ENCODE results near the gene C1QL4.
"Not testable (repeated sequence)": the region's sequence is repeated elsewhere in the genome, so short reads cannot be mapped to it uniquely, and the experiment has no call there.

The C1QL4 gene

DNA sequence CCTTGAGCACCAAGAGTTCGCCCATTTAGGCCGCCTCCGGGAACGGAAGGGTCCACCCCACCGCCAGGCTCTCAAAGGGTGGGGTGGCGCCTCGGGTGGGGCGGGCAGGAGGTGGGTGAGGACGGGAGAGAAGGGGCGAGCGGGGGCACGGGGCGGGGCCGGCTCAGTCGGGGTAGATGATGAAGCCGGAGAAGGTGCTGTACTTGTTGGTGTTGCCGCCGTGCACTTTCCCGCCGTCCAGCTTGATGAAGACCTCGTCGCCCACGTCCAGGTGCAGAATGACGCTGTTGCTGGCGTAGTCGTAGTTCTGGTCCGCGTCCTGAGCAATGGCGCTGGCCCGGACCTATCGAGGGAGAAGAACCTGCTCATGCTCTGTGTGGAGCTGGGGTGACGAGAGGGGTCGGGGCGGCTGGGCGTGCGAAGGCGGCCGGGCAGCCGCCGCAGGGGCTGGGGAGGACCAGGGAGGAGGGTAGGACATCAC lies 4.1 kb downstream of the C1QL4 start:
- no peak for DNase-seq

DNA sequence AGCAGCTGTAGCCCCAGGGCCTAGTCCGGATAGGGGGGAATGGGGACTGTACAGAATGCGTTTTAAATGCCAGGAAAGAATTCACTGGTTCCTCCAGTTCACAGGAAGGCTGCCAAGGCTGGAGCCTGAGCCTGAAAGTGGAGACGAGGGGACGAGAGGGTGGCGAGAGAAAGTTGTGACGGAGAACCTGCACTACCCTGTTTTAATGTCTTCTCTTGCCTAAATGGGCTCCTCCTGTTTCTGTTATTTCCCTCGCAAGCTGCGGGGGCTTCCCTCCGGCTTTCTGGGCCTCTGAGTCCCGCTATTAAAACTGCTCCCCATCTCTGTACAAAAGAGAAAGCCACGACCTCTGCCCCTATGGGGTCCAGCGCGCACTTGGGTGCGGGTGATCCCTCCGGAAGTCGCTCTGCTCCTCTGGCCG lies 4.5 kb downstream of the C1QL4 start:
- no peak for DNase-seq

DNA sequence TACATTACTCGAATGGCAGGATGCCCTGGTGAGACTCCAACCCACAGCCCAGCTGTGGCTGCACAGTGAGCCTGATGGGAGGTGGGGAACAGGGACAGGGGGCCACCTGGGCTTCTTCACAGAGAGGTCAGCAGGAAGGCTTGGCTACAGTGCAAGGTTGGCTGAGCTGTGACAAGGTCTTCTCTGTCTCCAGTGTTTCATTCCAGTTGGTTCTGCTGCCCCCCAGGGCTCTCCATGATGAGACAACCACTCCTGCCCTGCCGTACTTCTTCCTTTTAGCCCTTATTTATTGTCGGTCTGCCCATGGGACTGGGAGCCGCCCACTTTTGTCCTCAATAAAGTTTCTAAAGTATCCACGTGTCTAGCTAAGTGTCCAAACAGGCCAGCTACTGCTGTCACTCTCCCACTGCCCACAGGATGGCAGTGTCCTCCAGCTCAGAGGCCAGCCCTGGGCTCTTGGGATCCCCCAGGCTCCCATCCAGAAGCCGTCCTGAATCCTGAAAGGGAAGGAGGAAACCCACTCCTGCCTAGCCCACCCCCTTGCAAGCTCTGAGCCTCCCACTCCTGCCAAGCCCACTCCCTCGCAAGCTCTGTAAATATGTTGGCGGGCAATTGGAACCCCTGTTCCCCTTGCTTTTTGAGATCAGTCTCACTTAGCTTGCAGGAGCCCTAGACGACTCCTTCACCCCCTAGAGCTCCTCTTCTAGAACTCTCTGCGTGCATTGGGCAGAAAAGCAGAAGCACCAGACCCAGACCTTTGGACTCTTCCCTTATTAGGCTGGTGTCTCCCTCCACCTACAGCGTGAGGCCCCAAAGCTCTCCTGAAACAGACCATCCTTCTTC lies 5.4 kb downstream of the C1QL4 start:
- peak; percentile 65 for DNase-seq

- DNase-seq = no peak
Observed at GRCh38 chr12:49330631-49331379, 6.2 kb downstream of the C1QL4 start.

DNA sequence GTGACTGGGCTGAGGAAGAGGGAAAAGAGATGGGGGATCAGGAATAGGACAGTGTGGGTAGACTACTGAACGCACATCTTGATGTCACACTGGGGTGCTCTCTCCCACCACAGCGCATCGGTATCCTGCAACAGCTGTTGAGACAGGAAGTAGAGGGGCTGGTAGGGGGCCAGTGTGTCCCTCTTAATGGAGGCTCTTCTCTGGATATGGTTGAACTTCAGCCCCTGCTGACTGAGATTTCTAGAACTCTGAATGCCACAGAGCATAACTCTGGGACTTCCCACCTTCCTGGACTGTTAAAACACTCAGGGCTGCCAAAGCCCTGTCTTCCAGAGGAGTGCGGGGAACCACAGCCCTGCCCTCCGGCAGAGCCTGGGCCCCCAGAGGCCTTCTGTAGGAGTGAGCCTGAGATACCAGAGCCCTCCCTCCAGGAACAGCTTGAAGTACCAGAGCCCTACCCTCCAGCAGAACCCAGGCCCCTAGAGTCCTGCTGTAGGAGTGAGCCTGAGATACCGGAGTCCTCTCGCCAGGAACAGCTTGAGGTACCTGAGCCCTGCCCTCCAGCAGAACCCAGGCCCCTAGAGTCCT lies 6.9 kb downstream of the C1QL4 start:
- no peak for DNase-seq

DNA sequence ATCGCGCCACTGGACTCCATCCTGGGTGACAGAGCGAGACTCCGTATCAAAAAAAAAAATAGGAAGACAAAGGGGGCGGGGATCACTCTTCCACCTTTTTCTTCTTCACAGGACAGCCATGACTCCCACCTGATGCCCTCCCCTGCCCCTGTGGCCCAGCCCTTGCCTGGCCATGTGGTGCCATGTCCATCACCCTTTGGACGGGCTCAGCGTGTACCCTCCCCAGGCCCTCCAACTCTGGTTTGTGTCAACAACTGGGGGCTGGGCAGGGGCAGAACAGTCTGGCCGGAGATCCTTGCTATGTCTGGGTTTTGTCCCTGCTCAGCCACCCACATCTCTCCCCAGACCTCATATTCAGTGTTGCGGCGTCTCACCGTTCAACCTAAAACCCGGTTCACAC lies 8.2 kb downstream of the C1QL4 start:
- DNase-seq = no peak

DNA sequence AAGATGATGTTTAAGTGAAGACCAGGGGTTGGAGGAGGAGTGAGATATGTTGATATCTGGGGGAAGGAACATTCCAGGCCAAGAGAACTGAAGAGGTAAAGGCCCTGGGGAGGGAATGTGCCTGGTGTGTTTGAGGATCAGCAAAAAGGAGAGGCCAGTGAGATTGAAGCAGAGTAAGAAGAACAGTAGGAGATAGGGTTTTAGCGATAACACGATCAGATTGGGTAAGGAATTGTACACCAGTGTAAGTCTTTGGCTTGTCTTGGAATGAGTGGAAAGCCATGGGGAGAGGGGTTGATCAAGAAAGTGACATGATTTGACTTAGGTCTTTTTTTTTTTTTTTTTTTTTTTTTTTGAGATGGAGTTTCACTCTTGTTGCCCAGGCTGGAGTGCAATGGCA lies 9.1 kb downstream of the C1QL4 start:
- DNase-seq = no peak

DNA sequence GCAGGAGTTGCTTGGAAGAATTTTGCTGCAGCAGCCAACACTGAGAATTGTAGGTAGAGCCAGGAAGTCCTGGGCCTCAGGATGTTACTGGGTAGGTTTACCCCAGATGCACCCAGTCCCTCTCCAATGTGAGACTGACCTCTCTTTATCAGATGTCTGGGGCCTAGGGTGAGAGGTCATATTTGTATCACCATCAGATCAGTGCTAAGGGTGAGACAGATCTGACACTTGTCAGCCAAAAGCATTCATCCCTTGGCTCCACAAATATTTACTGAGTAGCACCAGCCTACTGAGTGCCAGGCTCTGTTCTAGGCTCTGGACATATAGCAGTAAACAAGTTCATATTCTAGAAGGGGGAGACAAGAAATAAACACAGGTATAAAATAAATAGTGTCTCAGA lies 9.6 kb downstream of the C1QL4 start:
- no peak for DNase-seq

DNA sequence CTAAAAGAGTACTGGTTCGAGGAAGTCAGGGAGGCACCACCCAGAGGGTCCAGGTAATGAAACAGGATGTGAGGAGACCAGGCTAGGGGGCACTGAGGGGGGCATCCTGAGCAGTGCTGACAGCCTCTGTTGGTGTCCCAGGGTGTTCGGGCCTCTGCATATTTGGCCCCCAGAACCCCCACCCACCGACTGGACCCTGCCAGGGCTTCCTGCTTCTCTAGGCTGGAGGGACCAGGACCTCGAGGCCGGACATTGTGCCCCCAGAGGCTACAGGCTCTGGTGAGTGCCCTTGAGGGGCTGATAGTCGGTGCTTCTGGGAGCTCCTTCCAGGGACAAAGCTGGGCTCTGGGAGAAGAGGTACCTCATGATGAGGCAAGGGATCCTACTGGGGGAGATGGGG lies 11.4 kb downstream of the C1QL4 start:
- DNase-seq = no peak

DNA sequence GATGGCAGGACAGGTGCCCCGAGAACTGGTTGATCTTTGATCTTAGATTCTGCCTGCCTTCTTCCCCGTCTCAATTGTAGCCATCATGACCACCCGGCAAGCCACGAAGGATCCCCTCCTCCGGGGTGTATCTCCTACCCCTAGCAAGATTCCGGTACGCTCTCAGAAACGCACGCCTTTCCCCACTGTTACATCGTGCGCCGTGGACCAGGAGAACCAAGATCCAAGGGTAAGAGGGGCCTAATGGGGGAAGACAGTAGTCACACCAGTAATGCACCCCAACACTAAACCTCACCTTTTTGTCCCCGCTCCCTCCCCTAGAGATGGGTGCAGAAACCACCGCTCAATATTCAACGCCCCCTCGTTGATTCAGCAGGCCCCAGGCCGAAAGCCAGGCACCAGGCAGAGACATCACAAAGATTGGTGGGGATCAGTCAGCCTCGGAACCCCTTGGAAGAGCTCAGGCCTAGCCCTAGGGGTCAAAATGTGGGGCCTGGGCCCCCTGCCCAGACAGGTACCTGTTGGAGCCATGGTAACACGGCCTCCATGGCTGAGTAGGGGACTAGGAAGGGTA lies 13.4 kb downstream of the C1QL4 start:
- no peak for DNase-seq

DNA sequence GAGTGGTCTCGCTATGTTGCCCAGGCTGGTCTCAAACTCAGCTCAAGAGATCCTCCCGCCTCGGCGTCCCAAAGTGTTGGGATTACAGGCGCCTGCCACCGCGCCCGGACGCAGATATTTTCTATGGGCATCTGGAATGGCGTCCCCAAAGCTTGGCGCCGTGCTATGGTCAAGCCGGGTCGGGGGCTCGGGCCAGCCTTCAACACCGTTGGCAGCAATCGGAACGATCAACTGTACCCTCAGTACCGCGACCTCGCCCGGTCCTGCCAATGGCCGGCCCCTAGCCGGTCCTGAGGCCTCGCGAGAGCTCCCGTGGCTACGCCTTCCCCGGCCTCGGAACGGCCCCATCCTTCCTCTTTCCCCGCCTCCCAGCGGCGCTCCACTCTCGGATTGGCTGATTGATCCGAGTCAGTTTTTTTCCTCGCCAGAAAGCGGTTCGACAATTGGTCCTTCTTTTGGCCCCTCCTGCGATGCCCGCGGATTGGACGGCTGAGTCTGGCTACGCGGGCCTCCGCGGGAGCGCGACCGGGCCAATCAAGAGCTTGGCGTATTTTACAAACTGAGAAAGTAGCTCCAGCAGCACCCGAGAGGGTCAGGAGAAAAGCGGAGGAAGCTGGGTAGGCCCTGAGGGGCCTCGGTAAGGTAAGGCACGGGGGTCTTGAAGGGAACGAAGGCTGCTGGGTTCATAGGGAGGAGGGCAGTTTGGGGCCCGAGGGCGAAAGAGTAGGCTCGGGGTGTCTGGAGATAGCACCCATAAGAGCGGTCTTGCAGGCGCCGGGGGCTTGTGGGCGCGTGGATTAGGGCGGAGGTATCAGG lies 14.1 kb downstream of the C1QL4 start, which contains the start of gene TROAP:
TROAP (plus strand) TSS at position 548 of the 816 bp plus-strand sequence. CDS start 354 bp downstream, outside the sequence.
- peak; percentile 99 for DNase-seq

GRCh38 chr12:49322367-49322707 lies 14.7 kb downstream of the C1QL4 start:
- DNase-seq = no peak

- not testable (repeated sequence) for DNase-seq
Observed at GRCh38 chr12:49320411-49321103, 16.4 kb downstream of the C1QL4 start.

DNA sequence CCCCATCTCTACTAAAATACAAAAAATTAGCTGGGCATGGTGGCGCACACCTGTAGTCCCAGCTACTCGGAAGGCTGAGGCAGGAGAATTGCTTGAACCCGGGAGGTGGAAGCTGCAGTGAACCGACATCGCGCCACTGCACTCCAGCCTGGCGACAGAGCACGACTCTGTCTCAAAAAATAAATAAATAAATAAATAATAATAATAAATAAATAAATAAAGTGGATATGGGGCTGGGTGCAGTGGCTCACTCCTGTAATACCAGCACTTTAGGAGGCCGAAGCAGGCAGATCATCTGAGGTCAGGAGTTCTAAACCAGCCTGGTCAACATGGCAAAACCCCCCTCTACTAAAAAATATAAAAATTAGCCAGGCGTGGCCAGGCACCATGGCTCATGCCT lies 19.9 kb downstream of the C1QL4 start:
- not testable (repeated sequence) for DNase-seq

DNA sequence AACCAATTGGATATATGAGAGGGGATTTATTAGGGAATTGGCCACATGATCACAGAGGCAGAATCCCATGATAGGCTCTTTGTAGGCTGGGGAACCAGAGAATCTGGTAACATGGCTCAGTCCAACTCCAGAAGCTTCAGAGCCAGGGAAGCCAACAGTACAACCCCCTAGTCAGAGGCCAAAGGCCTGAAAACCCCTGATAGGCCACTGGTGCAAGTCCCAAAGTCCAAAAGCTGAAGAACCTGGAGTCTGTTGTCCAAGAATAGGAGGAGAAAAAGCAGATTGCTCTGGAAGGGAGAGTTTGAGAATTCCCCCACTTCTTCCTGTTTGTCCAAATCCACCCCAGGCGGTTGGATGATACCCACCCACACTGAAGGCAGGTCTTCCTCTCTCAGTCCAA lies 22.2 kb downstream of the C1QL4 start:
- no peak for DNase-seq

GRCh38 chr12:49310451-49311000 lies 26.5 kb downstream of the C1QL4 start:
- DNase-seq = not testable (repeated sequence)

DNA sequence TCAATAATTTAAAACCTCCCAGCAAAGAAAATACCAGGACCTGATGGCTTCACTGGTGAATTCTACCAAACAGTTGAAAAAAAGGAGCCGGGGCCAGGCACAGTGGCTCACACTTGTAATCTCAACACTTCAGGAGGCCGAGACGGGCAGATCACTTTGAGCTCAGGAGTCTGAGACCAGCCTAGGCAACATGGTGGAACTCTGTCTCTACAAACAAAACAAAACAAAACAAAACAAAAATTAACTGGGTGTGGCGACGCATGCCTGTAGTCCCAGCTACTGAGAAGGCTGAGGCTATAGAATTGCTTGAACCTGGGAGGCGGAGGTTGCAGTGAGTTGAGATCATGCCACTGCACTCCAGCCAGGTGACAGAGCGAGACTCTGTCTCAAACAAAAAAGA lies 27.6 kb downstream of the C1QL4 start:
- no peak for DNase-seq

DNA sequence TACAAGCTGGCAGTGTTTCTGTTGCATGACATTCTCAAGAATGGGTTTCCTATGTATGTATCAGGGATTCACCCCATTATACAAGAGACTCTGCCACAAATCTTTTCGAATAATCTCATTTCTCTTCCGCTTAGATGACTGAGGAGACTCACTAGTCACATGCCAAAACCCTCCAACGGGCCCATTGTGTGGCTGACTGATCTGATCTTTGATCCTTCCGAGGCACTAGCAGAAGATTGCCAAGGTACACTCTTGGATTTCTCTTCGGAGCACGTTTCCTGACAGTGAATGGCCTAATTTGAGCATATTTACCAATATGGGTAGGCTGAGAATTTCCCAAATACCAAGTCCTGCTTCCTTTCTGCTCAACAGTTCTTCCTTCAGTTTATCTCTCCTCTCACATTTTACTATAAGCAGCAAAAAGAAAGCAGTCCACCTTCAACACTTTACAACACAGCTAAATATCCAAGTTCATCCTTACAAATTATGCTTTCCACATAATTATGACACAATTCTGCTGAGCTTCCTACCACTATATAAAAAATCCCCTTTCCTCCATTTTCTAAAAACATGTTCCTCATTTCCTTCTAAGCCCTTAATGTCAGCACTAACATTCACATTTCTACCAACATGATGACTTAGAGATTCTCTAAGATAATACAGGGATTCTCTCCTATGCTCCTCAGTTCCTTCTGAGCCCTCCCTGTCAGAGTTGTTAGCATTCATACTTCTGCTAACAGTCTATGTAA lies 31.1 kb downstream of the C1QL4 start:
- DNase-seq = peak; percentile 70

- DNase-seq = no peak
Observed at GRCh38 chr12:49304161-49304560, 32.8 kb downstream of the C1QL4 start.

DNA sequence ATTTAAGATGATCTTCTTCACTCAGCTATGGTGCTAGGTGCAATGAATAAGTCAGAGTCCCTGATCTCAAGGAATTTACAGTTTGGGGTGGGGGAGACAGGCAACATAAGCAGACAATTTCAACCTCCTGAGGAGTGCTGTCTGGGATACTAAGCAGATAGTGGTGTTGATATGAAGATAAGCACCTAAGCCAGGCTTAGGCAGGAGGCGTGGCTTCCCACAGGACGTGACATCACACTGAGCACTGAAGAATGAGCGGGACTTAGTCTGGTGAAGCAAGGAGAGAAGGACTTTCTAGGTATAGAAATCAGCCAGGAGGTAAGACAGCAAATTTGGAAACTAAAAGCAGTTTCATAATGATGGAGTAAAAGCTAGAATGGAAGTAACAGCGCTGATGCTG lies 35.2 kb downstream of the C1QL4 start:
- DNase-seq = no peak

- DNase-seq = peak; percentile 39
Observed at GRCh38 chr12:49298160-49298559, 38.8 kb downstream of the C1QL4 start.

Data from suppressor macrophage treated with lipopolysaccharide for 4 hours (primary cell).